Measurements from ENCODE around the gene PM20D1. TPM values are rescaled to one million over a fixed set of nuclear protein-coding genes. Genes with fewer than 3 reads are reported as not detected.

Gene PM20D1
- total and polyA plus RNA-seq, 8 donors, result 0.45 to 12.3 (median 2.7) TPM; not detected in 2

DNA sequence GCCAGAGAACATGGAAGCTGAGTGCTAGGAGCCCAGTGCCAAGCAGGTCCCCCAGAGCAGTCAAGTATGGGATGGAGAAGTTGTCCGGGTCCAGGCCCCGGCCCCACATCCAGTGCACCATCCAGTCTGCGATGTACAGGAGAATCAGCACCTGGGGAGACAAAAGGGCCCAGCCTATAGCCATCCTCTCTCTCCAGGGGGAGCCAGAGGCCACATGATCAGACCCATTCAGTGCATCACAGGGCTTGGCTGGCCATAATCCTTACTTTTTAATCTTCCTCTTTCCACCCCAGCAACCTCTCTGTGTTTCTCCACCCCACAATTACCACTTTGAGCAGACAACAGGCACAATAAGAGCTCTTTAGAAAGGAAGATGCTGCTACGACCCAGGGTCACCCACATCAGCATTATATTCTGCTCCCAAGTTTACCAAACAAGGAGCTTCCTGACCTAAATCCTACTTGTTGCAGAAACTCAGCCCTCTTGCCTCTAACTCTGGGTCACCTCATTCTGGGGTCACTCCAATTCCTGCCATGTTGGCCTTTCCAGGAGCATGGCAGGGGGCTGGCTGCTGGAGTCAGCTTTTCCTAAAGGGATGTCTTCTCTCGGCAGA is 58.3 kb downstream of the PM20D1 start:
- H3K4me1 ChIP-seq, result no peaks in the 10 kb centered on the region

DNA sequence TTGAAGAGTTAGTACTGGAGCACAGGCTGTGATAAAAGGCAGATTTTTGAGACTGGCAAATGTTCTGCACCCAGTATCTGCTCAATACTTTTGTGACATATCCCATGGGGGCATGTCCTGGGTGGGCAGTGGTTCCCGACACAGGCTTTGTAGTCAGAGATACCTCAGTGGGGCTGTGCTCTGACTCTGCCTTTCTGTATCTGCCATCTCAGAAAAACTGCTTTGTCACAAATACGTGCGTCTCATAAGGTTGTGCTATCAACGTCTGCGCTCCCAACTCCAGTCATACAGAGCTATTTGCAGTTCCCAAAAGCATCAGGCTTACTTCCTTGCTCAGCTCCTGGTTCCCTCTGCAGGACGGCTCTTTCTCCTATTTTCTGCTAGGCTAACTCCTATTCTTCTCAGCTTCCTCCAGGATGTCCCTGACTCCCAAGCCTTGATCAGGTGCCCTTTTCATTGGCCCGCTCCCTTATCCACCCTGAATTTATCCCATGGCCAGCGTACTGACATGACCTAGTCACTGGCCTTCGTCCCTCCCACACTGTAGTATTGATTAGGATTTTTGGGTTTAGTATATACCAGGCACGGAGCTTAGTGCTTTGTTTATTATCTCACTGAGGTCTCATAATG is 62.5 kb downstream of the PM20D1 start:
- H3K4me1 ChIP-seq, result peaks cover 0 to 6% (median 0%) of the 10 kb centered on the region in 4 donors
- no peaks in the 10 kb centered on the region for H3K9me3 ChIP-seq
- no peak overlapping the region for H3K27ac ChIP-seq
- DNase-seq, result no peak
- peaks cover 5 to 32% (median 29%) of the 10 kb centered on the region in 4 donors for H3K36me3 ChIP-seq
- no peak overlapping the region for H3K4me3 ChIP-seq
- 41 to 72% (median 67%) methylated on average over 10 of the region's 10 CpGs for WGBS, 5 donors
- no peaks in the 10 kb centered on the region for H3K27me3 ChIP-seq
- TF ChIP-seq POLR2AphosphoS5 (IDR thresholded peaks at IDR 0.05), result no peak
- TF ChIP-seq POLR2A (IDR thresholded peaks at IDR 0.05), result no peak
- TF ChIP-seq, protein P1, sequence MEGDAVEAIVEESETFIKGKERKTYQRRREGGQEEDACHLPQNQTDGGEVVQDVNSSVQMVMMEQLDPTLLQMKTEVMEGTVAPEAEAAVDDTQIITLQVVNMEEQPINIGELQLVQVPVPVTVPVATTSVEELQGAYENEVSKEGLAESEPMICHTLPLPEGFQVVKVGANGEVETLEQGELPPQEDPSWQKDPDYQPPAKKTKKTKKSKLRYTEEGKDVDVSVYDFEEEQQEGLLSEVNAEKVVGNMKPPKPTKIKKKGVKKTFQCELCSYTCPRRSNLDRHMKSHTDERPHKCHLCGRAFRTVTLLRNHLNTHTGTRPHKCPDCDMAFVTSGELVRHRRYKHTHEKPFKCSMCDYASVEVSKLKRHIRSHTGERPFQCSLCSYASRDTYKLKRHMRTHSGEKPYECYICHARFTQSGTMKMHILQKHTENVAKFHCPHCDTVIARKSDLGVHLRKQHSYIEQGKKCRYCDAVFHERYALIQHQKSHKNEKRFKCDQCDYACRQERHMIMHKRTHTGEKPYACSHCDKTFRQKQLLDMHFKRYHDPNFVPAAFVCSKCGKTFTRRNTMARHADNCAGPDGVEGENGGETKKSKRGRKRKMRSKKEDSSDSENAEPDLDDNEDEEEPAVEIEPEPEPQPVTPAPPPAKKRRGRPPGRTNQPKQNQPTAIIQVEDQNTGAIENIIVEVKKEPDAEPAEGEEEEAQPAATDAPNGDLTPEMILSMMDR (IDR thresholded peaks at IDR 0.05), result no peak
- no peak for TF ChIP-seq EP300 (IDR thresholded peaks at IDR 0.05)
- intact Hi-C loops (cut with DNase I; ENCODE audit: low total_unique reads), result no loop called here

More for the DNA sequence above, 58.3 kb downstream of the PM20D1 start:
- TF ChIP-seq EP300 (IDR thresholded peaks at IDR 0.05), result no peak
- TF ChIP-seq POLR2A (IDR thresholded peaks at IDR 0.05), result no peak
- TF ChIP-seq, protein P1 (IDR thresholded peaks at IDR 0.05), result peak in 5 of 7 experiments; percentile 67 to 81 (median 73)
- no peak for TF ChIP-seq POLR2AphosphoS5 (IDR thresholded peaks at IDR 0.05)
- Histone ChIP-seq H3K36me3 (peaks cover 37 to 75% (median 72%) of the 10 kb centered on the region in 4 donors), H3K27me3 (no peaks in the 10 kb centered on the region), H3K27ac (no peak overlapping the region), H3K9me3 (no peaks in the 10 kb centered on the region), H3K4me3 (no peak overlapping the region)
- DNase-seq, result peak; percentile 72 to 84
- intact Hi-C loops (cut with DNase I; ENCODE audit: low total_unique reads), result loop anchor here (10.0 kb wide), 2 partner anchors 123 to 183 kb away; no protein-coding TSS in a partner anchor
- WGBS, 5 donors, result 58 to 73% (median 63%) methylated on average over 2 to 5 of the region's 5 CpGs

DNA sequence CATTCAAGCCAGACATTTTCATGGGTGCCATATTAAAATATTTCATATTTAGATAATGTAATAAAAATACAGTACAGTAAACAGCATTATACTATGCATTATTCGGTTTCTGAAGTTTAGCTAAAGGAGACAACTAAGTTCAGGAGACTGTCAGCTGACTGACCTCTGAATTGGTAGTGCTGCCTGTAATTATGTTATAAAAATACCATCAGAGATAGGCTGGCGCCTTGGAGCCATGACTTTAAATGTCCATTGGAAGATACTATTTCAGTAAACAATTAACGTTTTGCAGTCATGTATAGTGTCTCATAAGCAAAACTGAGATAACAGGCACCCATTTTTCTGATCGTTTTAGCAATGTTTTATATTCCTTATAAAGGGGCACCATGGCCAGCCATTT is 63.3 kb downstream of the PM20D1 start:
- TF ChIP-seq POLR2AphosphoS5 (IDR thresholded peaks at IDR 0.05) (no peak), EP300 (IDR thresholded peaks at IDR 0.05) (no peak), POLR2A (IDR thresholded peaks at IDR 0.05) (no peak)
- TF ChIP-seq, protein P1 (IDR thresholded peaks at IDR 0.05), result no peak
- Histone ChIP-seq H3K27me3 (no peaks in the 10 kb centered on the region), H3K9me3 (no peaks in the 10 kb centered on the region), H3K36me3 (peaks cover 0 to 24% (median 21%) of the 10 kb centered on the region in 4 donors), H3K4me1 (peaks cover 0 to 6% (median 0%) of the 10 kb centered on the region in 4 donors), H3K4me3 (no peak overlapping the region), H3K27ac (no peak overlapping the region)
- intact Hi-C loops (cut with DNase I; ENCODE audit: low total_unique reads), result no loop called here
- DNase-seq, result no peak
- WGBS, 5 donors, result 60 to 67% (median 65%) methylated on average over 4 of the region's 4 CpGs

DNA sequence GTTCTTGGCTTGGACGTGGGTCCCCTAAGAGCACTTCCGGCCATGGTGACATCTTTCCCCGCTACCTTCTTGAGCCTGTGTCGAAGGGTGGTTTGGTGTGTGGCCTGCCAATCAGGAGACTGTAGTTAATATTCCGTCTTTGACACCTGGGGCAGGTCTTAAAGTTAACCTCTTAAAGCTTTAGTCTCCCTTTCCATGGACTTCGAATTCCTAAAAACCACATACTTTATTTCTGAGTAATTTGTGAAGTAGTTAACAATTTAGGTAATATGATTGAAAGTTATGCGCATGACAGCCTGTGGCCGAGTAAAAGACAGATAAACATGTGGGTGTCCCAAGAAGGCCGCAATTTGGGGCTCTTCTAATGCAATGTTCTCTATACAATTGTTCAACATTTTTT is 64.5 kb downstream of the PM20D1 start:
- Histone ChIP-seq H3K9me3 (no peaks in the 10 kb centered on the region), H3K4me3 (no peak overlapping the region), H3K36me3 (peaks cover 0 to 13% (median 10%) of the 10 kb centered on the region in 4 donors), H3K27me3 (no peaks in the 10 kb centered on the region), H3K27ac (no peak overlapping the region), H3K4me1 (peaks cover 0 to 6% (median 0%) of the 10 kb centered on the region in 4 donors)
- WGBS, 5 donors, result 91 to 94% (median 92%) methylated on average over 9 of the region's 9 CpGs
- TF ChIP-seq POLR2A (IDR thresholded peaks at IDR 0.05) (no peak), POLR2AphosphoS5 (IDR thresholded peaks at IDR 0.05) (no peak)
- DNase-seq, result no peak
- intact Hi-C loops (cut with DNase I; ENCODE audit: low total_unique reads), result no loop called here
